Myometrial cell (primary cell): Measurements from ENCODE around the gene HDAC2. TPM values are rescaled to one million over a fixed set of nuclear protein-coding genes. Genes with fewer than 3 reads are reported as not detected.

Experiments
- total RNA-seq: library from RNA; depleted of rRNA; stranded (reverse); fragments of >200 nt; gene quantifications from 2 replicates; pipeline ENCODE4 v1.2.3, GENCODE V29; 2015

Gene HDAC2
- total RNA-seq: 42.9 and 57.9 TPM in 2 replicates

DNA sequence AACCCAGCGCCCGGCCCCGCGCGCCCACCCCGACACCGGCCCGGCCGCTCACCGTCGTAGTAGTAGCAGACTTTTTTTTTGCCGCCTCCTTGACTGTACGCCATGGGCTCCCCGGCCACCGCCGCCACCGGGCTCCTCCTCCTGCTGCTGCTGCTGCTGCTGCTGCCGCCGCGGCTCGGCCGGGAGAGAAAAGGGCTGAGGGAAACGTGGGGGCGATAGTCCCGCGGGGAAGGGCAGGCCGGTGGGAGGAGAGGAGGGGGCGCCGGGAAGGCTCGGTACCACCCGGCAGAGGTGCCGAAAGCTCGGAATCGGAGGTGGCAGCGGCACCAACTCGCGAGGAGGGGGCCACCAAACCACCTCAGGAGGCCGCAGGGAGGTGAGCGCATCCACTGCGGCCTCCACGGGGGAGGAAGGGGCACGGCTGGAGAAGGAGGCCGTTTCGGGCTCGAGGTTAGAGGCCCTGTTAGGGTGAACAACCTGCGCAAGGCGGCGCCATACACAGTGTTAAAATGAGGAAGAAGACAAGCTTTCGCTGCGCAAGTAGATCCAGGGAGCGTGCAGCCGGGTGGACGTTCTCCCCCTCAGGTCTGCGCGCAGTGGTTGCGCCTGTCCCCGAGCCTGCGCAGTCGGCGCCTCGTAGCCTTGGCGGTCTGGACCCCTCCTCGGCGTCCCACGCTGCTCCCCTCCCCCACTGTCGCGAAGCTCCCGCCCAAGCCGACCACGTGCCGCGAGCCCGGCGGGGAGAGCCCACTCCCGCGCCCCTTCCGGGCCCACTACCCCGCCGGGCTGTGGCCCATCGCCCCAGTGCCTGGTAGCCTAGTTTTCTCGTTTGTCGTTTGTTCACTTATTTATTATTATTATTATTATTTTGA, at the start of gene HDAC2:
TSS of gene HDAC2 (minus strand) at position 344 of the 872 bp plus-strand sequence. CDS start at position 104, 240 bp downstream.

Other genes with a start within 250 kb of the HDAC2 start
- gene MARCKS, start 113.8 kb downstream of the HDAC2 start, total RNA-seq: 57.1 and 60.3 TPM in 2 replicates